Suprapubic skin (tissue), 4 donors: ENCODE data around the gene DCX.

Source experiments
- CTCF ChIP-seq, 2 donors: fragments of 200-600 bp in 1 of 2; fragments of 450-650 bp in 1 of 2; sonication (generic) in 1 of 2; IDR thresholded peaks; one replicate each; pipeline ENCODE4 v1.5.1; 2016 to 2019; ENCODE audit warnings: antibody characterized with exemption in 2 of 2, mild to moderate bottlenecking in 1 of 2, moderate library complexity in 1 of 2
- POLR2A ChIP-seq, 2 donors: fragments of 450-650 bp; IDR thresholded peaks; one replicate each; pipeline ENCODE4 v1.6.1; 2017; ENCODE audit warnings: antibody characterized with exemption in 2 of 2, mild to moderate bottlenecking in 2 of 2, moderate library complexity in 2 of 2
- POLR2AphosphoS5 ChIP-seq, 3 donors: sonication (generic); formaldehyde crosslinking; IDR thresholded peaks; one replicate each; pipeline ENCODE4 v1.6.1; 2017; ENCODE audit warnings: antibody characterized with exemption in 3 of 3

GRCh38 chrX:111442791-111443190, 30.8 kb upstream of the DCX start:
- TF ChIP-seq CTCF (IDR thresholded peaks at IDR 0.05), result no peak
- no peak for TF ChIP-seq POLR2AphosphoS5 (IDR thresholded peaks at IDR 0.05)
- no peak for TF ChIP-seq POLR2A (IDR thresholded peaks at IDR 0.05)
